ENCODE results near the gene ATL2.

ATL2 gene

GRCh38 chr2:38343212-38343611 lies 33.9 kb downstream of the ATL2 start:
- H3K27me3 ChIP-seq (ENCODE audit: insufficient read depth, poor library complexity, severe bottlenecking) = no peaks in the 10 kb centered on the region
- peaks cover 38% of the 10 kb centered on the region for H3K36me3 ChIP-seq (ENCODE audit: low read depth)
- no peak for DNase-seq (ENCODE audit: low spot score)
- H3K27ac ChIP-seq (ENCODE audit: poor library complexity, severe bottlenecking) = no peak overlapping the region
- no peak overlapping the region for H3K4me3 ChIP-seq (ENCODE audit: severe bottlenecking)
- no peaks in the 10 kb centered on the region for H3K4me1 ChIP-seq (ENCODE audit: insufficient read depth, poor library complexity, severe bottlenecking)
- no peak for ATAC-seq (ENCODE audit: low read depth)
- no peaks in the 10 kb centered on the region for H3K9me3 ChIP-seq (ENCODE audit: severe bottlenecking)
- no peak for TF ChIP-seq CTCF (IDR thresholded peaks at IDR 0.05; ENCODE audit: poor library complexity, severe bottlenecking)

GRCh38 chr2:38336621-38337020 lies 40.5 kb downstream of the ATL2 start:
- ATAC-seq (ENCODE audit: low read depth) (no peak), DNase-seq (ENCODE audit: low spot score) (no peak)
- Histone ChIP-seq H3K9me3 (ENCODE audit: severe bottlenecking) (no peaks in the 10 kb centered on the region), H3K27me3 (ENCODE audit: insufficient read depth, poor library complexity, severe bottlenecking) (no peaks in the 10 kb centered on the region), H3K4me3 (ENCODE audit: severe bottlenecking) (no peak overlapping the region), H3K4me1 (ENCODE audit: insufficient read depth, poor library complexity, severe bottlenecking) (no peaks in the 10 kb centered on the region), H3K27ac (ENCODE audit: poor library complexity, severe bottlenecking) (no peak overlapping the region), H3K36me3 (ENCODE audit: low read depth) (peaks cover 55% of the 10 kb centered on the region)
- no peak for TF ChIP-seq CTCF (IDR thresholded peaks at IDR 0.05; ENCODE audit: poor library complexity, severe bottlenecking)

GRCh38 chr2:38330754-38331153 lies 46.3 kb downstream of the ATL2 start:
- no peak overlapping the region for H3K4me3 ChIP-seq (ENCODE audit: severe bottlenecking)
- no peak overlapping the region for H3K27ac ChIP-seq (ENCODE audit: poor library complexity, severe bottlenecking)
- DNase-seq (ENCODE audit: low spot score) = no peak
- no peaks in the 10 kb centered on the region for H3K27me3 ChIP-seq (ENCODE audit: insufficient read depth, poor library complexity, severe bottlenecking)
- H3K4me1 ChIP-seq (ENCODE audit: insufficient read depth, poor library complexity, severe bottlenecking) = no peaks in the 10 kb centered on the region
- no peak for ATAC-seq (ENCODE audit: low read depth)
- no peak for TF ChIP-seq CTCF (IDR thresholded peaks at IDR 0.05; ENCODE audit: poor library complexity, severe bottlenecking)
- H3K9me3 ChIP-seq (ENCODE audit: severe bottlenecking) = peaks cover 2% of the 10 kb centered on the region
- peaks cover 37% of the 10 kb centered on the region for H3K36me3 ChIP-seq (ENCODE audit: low read depth)

- DNase-seq (ENCODE audit: low spot score) = no peak
- H3K9me3 ChIP-seq (ENCODE audit: severe bottlenecking) = peaks cover 2% of the 10 kb centered on the region
- no peak overlapping the region for H3K4me3 ChIP-seq (ENCODE audit: severe bottlenecking)
Observed at GRCh38 chr2:38327580-38327979, 49.5 kb downstream of the ATL2 start.

More at GRCh38 chr2:38327580-38327979, 49.5 kb downstream of the ATL2 start:
- no peak overlapping the region for H3K27ac ChIP-seq (ENCODE audit: poor library complexity, severe bottlenecking)
- ATAC-seq (ENCODE audit: low read depth) = no peak
- no peaks in the 10 kb centered on the region for H3K27me3 ChIP-seq (ENCODE audit: insufficient read depth, poor library complexity, severe bottlenecking)
- H3K4me1 ChIP-seq (ENCODE audit: insufficient read depth, poor library complexity, severe bottlenecking) = no peaks in the 10 kb centered on the region
- TF ChIP-seq CTCF (IDR thresholded peaks at IDR 0.05; ENCODE audit: poor library complexity, severe bottlenecking) = no peak
- H3K36me3 ChIP-seq (ENCODE audit: low read depth) = peaks cover 21% of the 10 kb centered on the region
